PC-3 (cell line): ENCODE measurements around the gene RASAL2.

ENCODE experiments used
- EZH2 ChIP-seq: fragments of 300-600 bp; sonication (generic); IDR thresholded peaks from one replicate; pipeline ENCODE4 v1.6.1; 2017; ENCODE audit warnings: antibody characterized with exemption, mild to moderate bottlenecking, low read length; ENCODE audit not compliant: unreplicated experiment
- TF ChIP-seq, protein P1 (sequence below): fragments of 300-600 bp; sonication (generic); conservative IDR thresholded peaks from 2 replicates; pipeline ENCODE4 v1.5.1; 2017; ENCODE audit warnings: antibody characterized with exemption, low read depth, mild to moderate bottlenecking, low read length

- TF ChIP-seq, protein P1, sequence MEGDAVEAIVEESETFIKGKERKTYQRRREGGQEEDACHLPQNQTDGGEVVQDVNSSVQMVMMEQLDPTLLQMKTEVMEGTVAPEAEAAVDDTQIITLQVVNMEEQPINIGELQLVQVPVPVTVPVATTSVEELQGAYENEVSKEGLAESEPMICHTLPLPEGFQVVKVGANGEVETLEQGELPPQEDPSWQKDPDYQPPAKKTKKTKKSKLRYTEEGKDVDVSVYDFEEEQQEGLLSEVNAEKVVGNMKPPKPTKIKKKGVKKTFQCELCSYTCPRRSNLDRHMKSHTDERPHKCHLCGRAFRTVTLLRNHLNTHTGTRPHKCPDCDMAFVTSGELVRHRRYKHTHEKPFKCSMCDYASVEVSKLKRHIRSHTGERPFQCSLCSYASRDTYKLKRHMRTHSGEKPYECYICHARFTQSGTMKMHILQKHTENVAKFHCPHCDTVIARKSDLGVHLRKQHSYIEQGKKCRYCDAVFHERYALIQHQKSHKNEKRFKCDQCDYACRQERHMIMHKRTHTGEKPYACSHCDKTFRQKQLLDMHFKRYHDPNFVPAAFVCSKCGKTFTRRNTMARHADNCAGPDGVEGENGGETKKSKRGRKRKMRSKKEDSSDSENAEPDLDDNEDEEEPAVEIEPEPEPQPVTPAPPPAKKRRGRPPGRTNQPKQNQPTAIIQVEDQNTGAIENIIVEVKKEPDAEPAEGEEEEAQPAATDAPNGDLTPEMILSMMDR = no peak
- no peak for TF ChIP-seq EZH2
Observed at GRCh38 chr1:178050084-178050483, 43.8 kb upstream of the RASAL2 start.
